IMR-90 (cell line): ENCODE measurements around the gene PIEZO2.

ENCODE experiments used
- CEBPB ChIP-seq: IDR thresholded peaks from 2 replicates; pipeline ENCODE4 v1.6.1; 2012; ENCODE audit warnings: low read depth, low read length, improper control_type of control experiment
- MXI1 ChIP-seq: IDR thresholded peaks from 2 replicates; pipeline ENCODE4 v1.6.1; 2012; ENCODE audit warnings: low read depth, mild to moderate bottlenecking, low read length, moderate library complexity, borderline replicate concordance
- POLR2A ChIP-seq: IDR thresholded peaks from 2 replicates; pipeline ENCODE4 v1.6.1; 2012; ENCODE audit warnings: mild to moderate bottlenecking, low read depth, low read length
- TF ChIP-seq, protein P1 (sequence below): conservative IDR thresholded peaks from 2 replicates; pipeline ENCODE4 v1.5.1; 2012; ENCODE audit warnings: mild to moderate bottlenecking, low read depth, low read length, improper control_type of control experiment

DNA sequence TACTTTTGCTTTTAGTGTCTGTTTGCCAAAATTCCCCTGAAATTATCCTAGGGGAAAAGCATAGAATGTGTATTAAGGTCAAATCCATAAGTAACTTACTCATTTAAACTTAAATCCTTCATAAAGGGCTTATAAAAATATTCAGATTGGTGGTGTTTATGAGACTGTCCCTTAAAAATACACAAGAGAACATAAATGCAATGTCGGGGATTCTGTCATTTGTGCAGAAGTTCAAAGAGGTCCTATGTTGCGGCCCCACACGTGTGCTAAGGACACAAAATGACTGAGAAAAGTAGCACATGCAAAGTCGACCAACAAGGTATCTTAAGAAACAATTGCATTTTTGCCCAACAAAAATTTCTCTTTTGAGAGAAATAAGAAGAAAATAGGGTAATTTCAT is 225.1 kb downstream of the PIEZO2 start:
- TF ChIP-seq, protein P1, sequence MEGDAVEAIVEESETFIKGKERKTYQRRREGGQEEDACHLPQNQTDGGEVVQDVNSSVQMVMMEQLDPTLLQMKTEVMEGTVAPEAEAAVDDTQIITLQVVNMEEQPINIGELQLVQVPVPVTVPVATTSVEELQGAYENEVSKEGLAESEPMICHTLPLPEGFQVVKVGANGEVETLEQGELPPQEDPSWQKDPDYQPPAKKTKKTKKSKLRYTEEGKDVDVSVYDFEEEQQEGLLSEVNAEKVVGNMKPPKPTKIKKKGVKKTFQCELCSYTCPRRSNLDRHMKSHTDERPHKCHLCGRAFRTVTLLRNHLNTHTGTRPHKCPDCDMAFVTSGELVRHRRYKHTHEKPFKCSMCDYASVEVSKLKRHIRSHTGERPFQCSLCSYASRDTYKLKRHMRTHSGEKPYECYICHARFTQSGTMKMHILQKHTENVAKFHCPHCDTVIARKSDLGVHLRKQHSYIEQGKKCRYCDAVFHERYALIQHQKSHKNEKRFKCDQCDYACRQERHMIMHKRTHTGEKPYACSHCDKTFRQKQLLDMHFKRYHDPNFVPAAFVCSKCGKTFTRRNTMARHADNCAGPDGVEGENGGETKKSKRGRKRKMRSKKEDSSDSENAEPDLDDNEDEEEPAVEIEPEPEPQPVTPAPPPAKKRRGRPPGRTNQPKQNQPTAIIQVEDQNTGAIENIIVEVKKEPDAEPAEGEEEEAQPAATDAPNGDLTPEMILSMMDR: no peak
- TF ChIP-seq MXI1 (no peak), POLR2A (no peak), CEBPB (no peak)
